ENCODE results near the gene WDR62. TPM values are rescaled to one million over a fixed set of nuclear protein-coding genes. Genes with fewer than 3 reads are reported as not detected.

The WDR62 gene
- total RNA-seq, 1 experiment from 2014 or later = 51.4 TPM

- Histone ChIP-seq H3K9me3 (ENCODE audit: control insufficient read depth, insufficient read depth, low read depth, low read length) (no peaks in the 10 kb centered on the region), H3K4me1 (ENCODE audit: control insufficient read depth, insufficient read depth, low read length) (no peaks in the 10 kb centered on the region), H3K27me3 (ENCODE audit: control insufficient read depth, insufficient read depth, low read length) (no peaks in the 10 kb centered on the region), H3K4me3 (ENCODE audit: low read depth in 2 of 2, low read length in 2 of 2) (no peak overlapping the region), H3K27ac (ENCODE audit: low read length) (no peak overlapping the region), H3K36me3 (ENCODE audit: control insufficient read depth, insufficient read depth, low read length) (no peaks in the 10 kb centered on the region; the same call in none of the 2 replicates)
- CTCF ChIA-PET = no interaction called here
- in situ Hi-C loops (cut with HindIII; ENCODE audit: low pct_unique_long_range_greater_than_20kb, low sequenced_read_pairs) = no loop called here
- intact Hi-C loops (cut with micrococcal nuclease; ENCODE audit: unreplicated experiment) = no loop called here
- DNase-seq (ENCODE audit: low read depth, low spot score) (no peak), ATAC-seq (no peak)
- BruUV-seq (replicated peaks) = no TSS peak
- TF ChIP-seq CTCF (IDR thresholded peaks at IDR 0.05) (no peak), SIN3A (IDR thresholded peaks at IDR 0.05; ENCODE audit: borderline replicate concordance, insufficient read depth, low read depth, low read length) (no peak), REST (IDR thresholded peaks at IDR 0.05; ENCODE audit: insufficient read depth in 1 of 2, low read depth in 2 of 2, low read length in 1 of 2) (no peak), POLR2AphosphoS5 (IDR thresholded peaks at IDR 0.05; ENCODE audit: low read depth, low read length) (no peak), TCF7L2 (IDR thresholded peaks at IDR 0.05; ENCODE audit: low read depth, low read length) (no peak)
- POLR2A ChIA-PET = no interaction called here
Measured at GRCh38 chr19:36084231-36085009, 29.7 kb downstream of the WDR62 start.

GRCh38 chr19:36086326-36086725, 31.6 kb downstream of the WDR62 start:
- H3K27me3 ChIP-seq (ENCODE audit: control insufficient read depth, insufficient read depth, low read length) = no peaks in the 10 kb centered on the region
- intact Hi-C loops (cut with micrococcal nuclease; ENCODE audit: unreplicated experiment) = no loop called here
- no peak for ATAC-seq
- no peaks in the 10 kb centered on the region for H3K4me1 ChIP-seq (ENCODE audit: control insufficient read depth, insufficient read depth, low read length)
- H3K36me3 ChIP-seq (ENCODE audit: control insufficient read depth, insufficient read depth, low read length) = peaks cover 3% of the 10 kb centered on the region
- H3K4me3 ChIP-seq (ENCODE audit: low read depth in 2 of 2, low read length in 2 of 2) = no peak overlapping the region
- H3K9me3 ChIP-seq (ENCODE audit: control insufficient read depth, insufficient read depth, low read depth, low read length) = no peaks in the 10 kb centered on the region
- in situ Hi-C loops (cut with HindIII; ENCODE audit: low pct_unique_long_range_greater_than_20kb, low sequenced_read_pairs) = no loop called here
- no peak for DNase-seq (ENCODE audit: low read depth, low spot score)
- ChIA-PET POLR2A (no interaction called here), CTCF (no interaction called here)
- no peak overlapping the region for H3K27ac ChIP-seq (ENCODE audit: low read length)
- BruUV-seq (replicated peaks) = no TSS peak
- TF ChIP-seq CTCF (IDR thresholded peaks at IDR 0.05) = no peak
- TF ChIP-seq POLR2AphosphoS5 (IDR thresholded peaks at IDR 0.05; ENCODE audit: low read depth, low read length) = no peak
- TF ChIP-seq SIN3A (IDR thresholded peaks at IDR 0.05; ENCODE audit: borderline replicate concordance, insufficient read depth, low read depth, low read length) = no peak
- no peak for TF ChIP-seq TCF7L2 (IDR thresholded peaks at IDR 0.05; ENCODE audit: low read depth, low read length)
- TF ChIP-seq REST (IDR thresholded peaks at IDR 0.05; ENCODE audit: insufficient read depth in 1 of 2, low read depth in 2 of 2, low read length in 1 of 2) = no peak
